ENCODE data around the gene KYNU.
"Not testable (repeated sequence)": the region's sequence is repeated elsewhere in the genome, so short reads cannot be mapped to it uniquely, and the experiment has no call there.

KYNU gene

GRCh38 chr2:142901780-142902179 is 24.3 kb downstream of the KYNU start:
- TF ChIP-seq CTCF (IDR thresholded peaks at IDR 0.05; ENCODE audit: low read depth, low read length, poor library complexity, severe bottlenecking) = no peak
- no peak for TF ChIP-seq EZH2phosphoT487 (IDR thresholded peaks at IDR 0.05; ENCODE audit: borderline replicate concordance, low read length)
- Histone ChIP-seq H3K9me2 (replicated peaks; ENCODE audit: control insufficient read depth, low read length) (no peaks in the 10 kb centered on the region), H3K36me3 (ENCODE audit: control insufficient read depth, low read length) (no peaks in the 10 kb centered on the region), H4K20me1 (ENCODE audit: control insufficient read depth, insufficient read depth, low read depth, low read length) (no peaks in the 10 kb centered on the region), H3K4me2 (ENCODE audit: low read length) (no peak overlapping the region), H3K4me1 (ENCODE audit: control insufficient read depth, low read length) (no peaks in the 10 kb centered on the region), H3K27ac (ENCODE audit: low read depth, low read length) (no peak overlapping the region), H3K4me3 (ENCODE audit: low read length) (no peak overlapping the region), H3K9me3 (ENCODE audit: control insufficient read depth, insufficient read depth, low read length) (no peaks in the 10 kb centered on the region), H3K79me2 (ENCODE audit: control insufficient read depth, low read length) (no peaks in the 10 kb centered on the region), H3F3A (ENCODE audit: control insufficient read depth, insufficient read depth) (no peaks in the 10 kb centered on the region), H3K27me3 (ENCODE audit: control insufficient read depth, low read length) (no peaks in the 10 kb centered on the region)

- H3K79me2 ChIP-seq (ENCODE audit: control insufficient read depth, low read length); H3K36me3 ChIP-seq (ENCODE audit: control insufficient read depth, low read length); H3K27ac ChIP-seq (ENCODE audit: low read depth, low read length); H3K4me2 ChIP-seq (ENCODE audit: low read length); H3K9me2 ChIP-seq (replicated peaks; ENCODE audit: control insufficient read depth, low read length); H3F3A ChIP-seq (ENCODE audit: control insufficient read depth, insufficient read depth); H4K20me1 ChIP-seq (ENCODE audit: control insufficient read depth, insufficient read depth, low read depth, low read length); H3K4me1 ChIP-seq (ENCODE audit: control insufficient read depth, low read length); H3K9me3 ChIP-seq (ENCODE audit: control insufficient read depth, insufficient read depth, low read length); H3K4me3 ChIP-seq (ENCODE audit: low read length); H3K27me3 ChIP-seq (ENCODE audit: control insufficient read depth, low read length): not testable (repeated sequence)
Observed at GRCh38 chr2:142903726-142904125, 26.3 kb downstream of the KYNU start.

GRCh38 chr2:142907653-142908052 is 30.2 kb downstream of the KYNU start:
- no peak overlapping the region for H3K4me3 ChIP-seq (ENCODE audit: low read length)
- H3K27me3 ChIP-seq (ENCODE audit: control insufficient read depth, low read length) = no peaks in the 10 kb centered on the region
- H3F3A ChIP-seq (ENCODE audit: control insufficient read depth, insufficient read depth) = no peaks in the 10 kb centered on the region
- no peaks in the 10 kb centered on the region for H3K36me3 ChIP-seq (ENCODE audit: control insufficient read depth, low read length)
- no peaks in the 10 kb centered on the region for H3K9me3 ChIP-seq (ENCODE audit: control insufficient read depth, insufficient read depth, low read length)
- H3K9me2 ChIP-seq (replicated peaks; ENCODE audit: control insufficient read depth, low read length) = no peaks in the 10 kb centered on the region
- no peaks in the 10 kb centered on the region for H3K79me2 ChIP-seq (ENCODE audit: control insufficient read depth, low read length)
- H3K4me1 ChIP-seq (ENCODE audit: control insufficient read depth, low read length) = no peaks in the 10 kb centered on the region
- H3K27ac ChIP-seq (ENCODE audit: low read depth, low read length) = no peak overlapping the region
- no peaks in the 10 kb centered on the region for H4K20me1 ChIP-seq (ENCODE audit: control insufficient read depth, insufficient read depth, low read depth, low read length)
- H3K4me2 ChIP-seq (ENCODE audit: low read length) = no peak overlapping the region
- no peak for TF ChIP-seq CTCF (IDR thresholded peaks at IDR 0.05; ENCODE audit: low read depth, low read length, poor library complexity, severe bottlenecking)
- no peak for TF ChIP-seq EZH2phosphoT487 (IDR thresholded peaks at IDR 0.05; ENCODE audit: borderline replicate concordance, low read length)

- H3F3A ChIP-seq (ENCODE audit: control insufficient read depth, insufficient read depth) = no peaks in the 10 kb centered on the region
- TF ChIP-seq EZH2phosphoT487 (IDR thresholded peaks at IDR 0.05; ENCODE audit: borderline replicate concordance, low read length) = no peak
- no peak for TF ChIP-seq CTCF (IDR thresholded peaks at IDR 0.05; ENCODE audit: low read depth, low read length, poor library complexity, severe bottlenecking)
- H3K79me2 ChIP-seq (ENCODE audit: control insufficient read depth, low read length) = no peaks in the 10 kb centered on the region; the same call in 1 of the 2 replicates
- H3K27me3 ChIP-seq (ENCODE audit: control insufficient read depth, low read length) = no peaks in the 10 kb centered on the region
- peaks cover 3% of the 10 kb centered on the region; the same call in 1 of the 2 replicates for H3K36me3 ChIP-seq (ENCODE audit: control insufficient read depth, low read length)
- no peaks in the 10 kb centered on the region for H3K9me2 ChIP-seq (replicated peaks; ENCODE audit: control insufficient read depth, low read length)
- peak overlapping the region; percentile 32 for H3K27ac ChIP-seq (ENCODE audit: low read depth, low read length)
- peaks cover 18% of the 10 kb centered on the region for H3K4me1 ChIP-seq (ENCODE audit: control insufficient read depth, low read length)
- peak overlapping the region; percentile 38 for H3K4me3 ChIP-seq (ENCODE audit: low read length)
- H3K9me3 ChIP-seq (ENCODE audit: control insufficient read depth, insufficient read depth, low read length) = peaks cover 10% of the 10 kb centered on the region; the same call in 1 of the 2 replicates
- peak overlapping the region; percentile 55 for H3K4me2 ChIP-seq (ENCODE audit: low read length)
- H4K20me1 ChIP-seq (ENCODE audit: control insufficient read depth, insufficient read depth, low read depth, low read length) = no peaks in the 10 kb centered on the region
Observed at GRCh38 chr2:142914507-142915313, 37.2 kb downstream of the KYNU start.
